ENCODE results near the gene ACVR2B. TPM values are rescaled to one million over a fixed set of nuclear protein-coding genes. Genes with fewer than 3 reads are reported as not detected.

Gene ACVR2B
- total RNA-seq, 1 experiment from 2014 or later: 1.8 TPM

DNA sequence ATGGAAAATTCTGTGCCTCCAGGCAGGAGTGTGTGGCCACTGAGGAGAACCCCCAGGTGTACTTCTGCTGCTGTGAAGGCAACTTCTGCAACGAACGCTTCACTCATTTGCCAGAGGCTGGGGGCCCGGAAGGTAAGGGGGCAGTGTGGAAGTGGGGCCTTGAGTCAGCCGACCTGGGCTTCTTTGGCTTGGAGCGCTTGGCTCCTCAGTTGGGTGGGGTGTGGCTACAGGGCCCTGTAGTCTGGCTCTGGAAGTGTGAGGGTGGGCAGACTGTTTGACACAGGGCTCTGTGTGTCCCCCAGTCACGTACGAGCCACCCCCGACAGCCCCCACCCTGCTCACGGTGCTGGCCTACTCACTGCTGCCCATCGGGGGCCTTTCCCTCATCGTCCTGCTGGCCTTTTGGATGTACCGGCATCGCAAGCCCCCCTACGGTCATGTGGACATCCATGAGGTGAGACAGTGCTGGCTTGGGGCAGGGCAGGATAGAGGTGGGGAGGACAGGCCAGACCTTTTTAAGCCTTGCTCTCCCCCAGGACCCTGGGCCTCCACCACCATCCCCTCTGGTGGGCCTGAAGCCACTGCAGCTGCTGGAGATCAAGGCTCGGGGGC is 24.3 kb downstream of the ACVR2B start:
- ATAC-seq (no peak), DNase-seq (no peak)
- Histone ChIP-seq H3K4me3 (ENCODE audit: low read length) (no peak overlapping the region), H3K9me3 (ENCODE audit: low read length) (no peaks in the 10 kb centered on the region), H3K79me2 (ENCODE audit: low read length) (no peaks in the 10 kb centered on the region), H3K27ac (ENCODE audit: low read length) (no peak overlapping the region), H2AFZ (ENCODE audit: low read length) (no peak overlapping the region), H3K4me2 (ENCODE audit: low read length) (no peak overlapping the region), H3K4me1 (ENCODE audit: insufficient read depth, low read length) (no peaks in the 10 kb centered on the region), H3K9ac (ENCODE audit: low read length) (no peak overlapping the region), H4K20me1 (ENCODE audit: low read length) (no peaks in the 10 kb centered on the region), H3K9me2 (replicated peaks; ENCODE audit: low read length) (no peaks in the 10 kb centered on the region), H3K36me3 (ENCODE audit: low read depth, low read length) (no peaks in the 10 kb centered on the region), H3K27me3 (ENCODE audit: low read length) (no peaks in the 10 kb centered on the region), H3F3A (ENCODE audit: low read length, unreplicated experiment) (no peaks in the 10 kb centered on the region)
- CTCF ChIA-PET: no interaction called here
- intact Hi-C loops (cut with micrococcal nuclease): loop anchor here (2.0 kb wide), 1 partner anchor 131 kb away; the partner anchor contains the start of gene XYLB
- no TSS peak for BruUV-seq (replicated peaks)
- no peak for TF ChIP-seq EZH2phosphoT487 (IDR thresholded peaks at IDR 0.05; ENCODE audit: borderline replicate concordance, low read length)
- TF ChIP-seq, protein P1, sequence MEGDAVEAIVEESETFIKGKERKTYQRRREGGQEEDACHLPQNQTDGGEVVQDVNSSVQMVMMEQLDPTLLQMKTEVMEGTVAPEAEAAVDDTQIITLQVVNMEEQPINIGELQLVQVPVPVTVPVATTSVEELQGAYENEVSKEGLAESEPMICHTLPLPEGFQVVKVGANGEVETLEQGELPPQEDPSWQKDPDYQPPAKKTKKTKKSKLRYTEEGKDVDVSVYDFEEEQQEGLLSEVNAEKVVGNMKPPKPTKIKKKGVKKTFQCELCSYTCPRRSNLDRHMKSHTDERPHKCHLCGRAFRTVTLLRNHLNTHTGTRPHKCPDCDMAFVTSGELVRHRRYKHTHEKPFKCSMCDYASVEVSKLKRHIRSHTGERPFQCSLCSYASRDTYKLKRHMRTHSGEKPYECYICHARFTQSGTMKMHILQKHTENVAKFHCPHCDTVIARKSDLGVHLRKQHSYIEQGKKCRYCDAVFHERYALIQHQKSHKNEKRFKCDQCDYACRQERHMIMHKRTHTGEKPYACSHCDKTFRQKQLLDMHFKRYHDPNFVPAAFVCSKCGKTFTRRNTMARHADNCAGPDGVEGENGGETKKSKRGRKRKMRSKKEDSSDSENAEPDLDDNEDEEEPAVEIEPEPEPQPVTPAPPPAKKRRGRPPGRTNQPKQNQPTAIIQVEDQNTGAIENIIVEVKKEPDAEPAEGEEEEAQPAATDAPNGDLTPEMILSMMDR (conservative IDR thresholded peaks at IDR 0.05; ENCODE audit: low read depth, low read length): no peak
- no peak for TF ChIP-seq EZH2 (IDR thresholded peaks at IDR 0.05; ENCODE audit: low read length, unreplicated experiment)
- POLR2A ChIA-PET (ENCODE audit: unreplicated experiment): no interaction called here

DNA sequence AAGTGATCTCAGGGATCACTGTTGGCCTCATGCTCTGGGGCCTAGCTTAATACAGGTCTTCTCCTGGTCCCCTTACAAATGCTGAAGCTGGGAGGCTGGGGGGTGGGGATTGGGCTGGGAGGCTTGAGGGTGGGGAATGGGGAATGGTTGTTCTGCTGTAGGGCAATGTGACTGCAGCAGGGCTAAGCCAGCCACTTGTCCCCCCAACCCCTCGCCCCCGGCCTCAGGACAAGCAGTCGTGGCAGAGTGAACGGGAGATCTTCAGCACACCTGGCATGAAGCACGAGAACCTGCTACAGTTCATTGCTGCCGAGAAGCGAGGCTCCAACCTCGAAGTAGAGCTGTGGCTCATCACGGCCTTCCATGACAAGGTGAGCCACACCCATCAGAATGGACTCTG is 25.2 kb downstream of the ACVR2B start:
- ChIA-PET POLR2A (ENCODE audit: unreplicated experiment) (no interaction called here), CTCF (no interaction called here)
- H3K9ac ChIP-seq (ENCODE audit: low read length): no peak overlapping the region
- no peak overlapping the region for H3K27ac ChIP-seq (ENCODE audit: low read length)
- TF ChIP-seq, protein P1 (conservative IDR thresholded peaks at IDR 0.05; ENCODE audit: low read depth, low read length): no peak
- TF ChIP-seq EZH2phosphoT487 (IDR thresholded peaks at IDR 0.05; ENCODE audit: borderline replicate concordance, low read length) (no peak), EZH2 (IDR thresholded peaks at IDR 0.05; ENCODE audit: low read length, unreplicated experiment) (no peak)
- no TSS peak for BruUV-seq (replicated peaks)
- H3K4me2 ChIP-seq (ENCODE audit: low read length): no peak overlapping the region
- H3K79me2 ChIP-seq (ENCODE audit: low read length): no peaks in the 10 kb centered on the region
- H3K4me3 ChIP-seq (ENCODE audit: low read length): no peak overlapping the region
- no peaks in the 10 kb centered on the region for H3K27me3 ChIP-seq (ENCODE audit: low read length)
- no peaks in the 10 kb centered on the region for H4K20me1 ChIP-seq (ENCODE audit: low read length)
- no peaks in the 10 kb centered on the region for H3K36me3 ChIP-seq (ENCODE audit: low read depth, low read length)
- H3K9me2 ChIP-seq (replicated peaks; ENCODE audit: low read length): no peaks in the 10 kb centered on the region
- intact Hi-C loops (cut with micrococcal nuclease): loop anchor here (1.0 to 2.0 kb wide), 2 partner anchors 132 to 232 kb away; partner anchors contain the start of gene XYLB
- no peaks in the 10 kb centered on the region for H3K4me1 ChIP-seq (ENCODE audit: insufficient read depth, low read length)
- no peaks in the 10 kb centered on the region for H3K9me3 ChIP-seq (ENCODE audit: low read length)
- H2AFZ ChIP-seq (ENCODE audit: low read length): no peak overlapping the region
- no peak for ATAC-seq
- no peak for DNase-seq
- H3F3A ChIP-seq (ENCODE audit: low read length, unreplicated experiment): no peaks in the 10 kb centered on the region

DNA sequence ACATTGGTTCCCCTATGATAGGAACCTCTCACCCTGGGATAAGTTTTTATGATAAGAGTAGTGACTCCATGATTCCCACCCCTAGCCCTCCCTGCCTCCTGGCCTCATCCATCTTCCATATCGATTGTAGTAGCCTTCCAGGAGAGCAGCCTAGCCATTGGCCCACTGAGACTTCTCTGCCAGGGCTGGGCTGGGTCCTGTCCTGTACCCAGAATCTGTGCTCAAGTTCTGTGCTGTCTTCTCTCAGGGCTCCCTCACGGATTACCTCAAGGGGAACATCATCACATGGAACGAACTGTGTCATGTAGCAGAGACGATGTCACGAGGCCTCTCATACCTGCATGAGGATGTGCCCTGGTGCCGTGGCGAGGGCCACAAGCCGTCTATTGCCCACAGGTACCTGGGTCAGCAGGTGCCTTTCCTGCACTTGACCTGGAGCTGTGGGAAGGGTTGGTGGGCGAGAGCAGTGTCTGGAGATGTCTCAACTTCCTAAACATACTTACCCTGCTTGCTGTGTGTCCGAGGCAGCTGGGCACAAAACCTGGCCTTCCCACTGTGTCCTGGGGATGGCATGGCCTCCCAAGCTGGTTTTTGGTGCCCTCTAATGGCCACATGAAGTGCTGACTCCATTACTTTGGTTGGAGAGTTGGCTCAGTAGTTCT is 25.9 kb downstream of the ACVR2B start:
- Histone ChIP-seq H3K27me3 (ENCODE audit: low read length) (no peaks in the 10 kb centered on the region), H3K27ac (ENCODE audit: low read length) (no peak overlapping the region), H3K4me1 (ENCODE audit: insufficient read depth, low read length) (no peaks in the 10 kb centered on the region), H3K9me3 (ENCODE audit: low read length) (no peaks in the 10 kb centered on the region), H3K36me3 (ENCODE audit: low read depth, low read length) (no peaks in the 10 kb centered on the region), H2AFZ (ENCODE audit: low read length) (no peak overlapping the region), H3F3A (ENCODE audit: low read length, unreplicated experiment) (no peaks in the 10 kb centered on the region), H3K9ac (ENCODE audit: low read length) (no peak overlapping the region), H3K79me2 (ENCODE audit: low read length) (no peaks in the 10 kb centered on the region), H4K20me1 (ENCODE audit: low read length) (no peaks in the 10 kb centered on the region), H3K4me2 (ENCODE audit: low read length) (no peak overlapping the region), H3K9me2 (replicated peaks; ENCODE audit: low read length) (no peaks in the 10 kb centered on the region), H3K4me3 (ENCODE audit: low read length) (no peak overlapping the region)
- ChIA-PET POLR2A (ENCODE audit: unreplicated experiment) (interaction anchor here (0.5 kb wide), 1 partner anchor 362 kb away, joined by 4 read pairs; no protein-coding TSS in a partner anchor), CTCF (interaction anchor here (0.5 to 1.7 kb wide), 3 partner anchors 16 to 151 kb away, joined by 3 to 8 read pairs (median 5); partner anchors contain the start of genes EXOG and XYLB)
- DNase-seq: peak; percentile 76
- no TSS peak for BruUV-seq (replicated peaks)
- TF ChIP-seq, protein P1 (conservative IDR thresholded peaks at IDR 0.05; ENCODE audit: low read depth, low read length): peak; percentile 93
- no peak for TF ChIP-seq EZH2phosphoT487 (IDR thresholded peaks at IDR 0.05; ENCODE audit: borderline replicate concordance, low read length)
- ATAC-seq: peak; percentile 96
- intact Hi-C loops (cut with micrococcal nuclease): loop anchor here (1.0 to 10.0 kb wide), 3 partner anchors 133 to 475 kb away; partner anchors contain the start of gene XYLB

All from PC-3 (cell line).